GM18517 (cell line): ENCODE measurements around the gene ME3.
"Not testable (repeated sequence)": the region's sequence is repeated elsewhere in the genome, so short reads cannot be mapped to it uniquely, and the experiment has no call there.

Experiments
- ATAC-seq: cut with Tn5 transposase; IDR thresholded peaks from one replicate; pipeline ENCODE4 v1.9.1; 2021; ENCODE audit warnings: mild to moderate bottlenecking, moderate library complexity; ENCODE audit not compliant: unreplicated experiment

Gene ME3

GRCh38 chr11:86565801-86566312 lies 106.6 kb downstream of the ME3 start:
- ATAC-seq = no peak

GRCh38 chr11:86565388-86565787 lies 107.0 kb downstream of the ME3 start:
- no peak for ATAC-seq

- ATAC-seq = not testable (repeated sequence)
Observed at GRCh38 chr11:86562842-86563241, 109.6 kb downstream of the ME3 start.

GRCh38 chr11:86559311-86559945 lies 113.0 kb downstream of the ME3 start:
- ATAC-seq = no peak

- ATAC-seq = no peak
Observed at GRCh38 chr11:86558841-86559240, 113.6 kb downstream of the ME3 start.

- no peak for ATAC-seq
Observed at GRCh38 chr11:86558207-86558606, 114.2 kb downstream of the ME3 start.

- ATAC-seq = no peak
Observed at GRCh38 chr11:86555866-86556265, 116.5 kb downstream of the ME3 start.

GRCh38 chr11:86555401-86555800 lies 117.0 kb downstream of the ME3 start:
- no peak for ATAC-seq

- ATAC-seq = no peak
Observed at GRCh38 chr11:86553265-86553664, 119.2 kb downstream of the ME3 start.

GRCh38 chr11:86551288-86552092 lies 120.9 kb downstream of the ME3 start:
- no peak for ATAC-seq

GRCh38 chr11:86550757-86551156 lies 121.7 kb downstream of the ME3 start:
- no peak for ATAC-seq

- no peak for ATAC-seq
Observed at GRCh38 chr11:86548271-86548917, 124.0 kb downstream of the ME3 start.

GRCh38 chr11:86547727-86548126 lies 124.7 kb downstream of the ME3 start:
- ATAC-seq = no peak

GRCh38 chr11:86541299-86541698 lies 131.1 kb downstream of the ME3 start:
- ATAC-seq = not testable (repeated sequence)

GRCh38 chr11:86538223-86538548 lies 134.2 kb downstream of the ME3 start:
- no peak for ATAC-seq

GRCh38 chr11:86537541-86538222 lies 134.7 kb downstream of the ME3 start:
- ATAC-seq = no peak

GRCh38 chr11:86535773-86536172 lies 136.6 kb downstream of the ME3 start:
- ATAC-seq = no peak

GRCh38 chr11:86524620-86525352 lies 147.6 kb downstream of the ME3 start:
- no peak for ATAC-seq

GRCh38 chr11:86523738-86524619 lies 148.4 kb downstream of the ME3 start:
- no peak for ATAC-seq

GRCh38 chr11:86522512-86522911 lies 149.9 kb downstream of the ME3 start:
- ATAC-seq = not testable (repeated sequence)
